Myocyte (in vitro differentiated cells): ENCODE measurements around the gene TVP23A. TPM values are rescaled to one million over a fixed set of nuclear protein-coding genes. Genes with fewer than 3 reads are reported as not detected.
"Not testable (repeated sequence)": the region's sequence is repeated elsewhere in the genome, so short reads cannot be mapped to it uniquely, and the experiment has no call there.

Experiments used
- DNase-seq: peaks from one replicate; pipeline ENCODE4 v3.0.0-alpha.2; 2012; ENCODE audit warnings: low read depth
- total RNA-seq: library from RNA; depleted of rRNA; stranded (reverse); fragments of >200 nt; gene quantifications from 2 replicates; pipeline ENCODE4 v1.2.3, GENCODE V29; 2014

TVP23A gene
- total RNA-seq, 1 donor from 2014 or later: not detected

GRCh38 chr16:10752843-10753523 is 65.6 kb downstream of the TVP23A start:
- no peak for DNase-seq

GRCh38 chr16:10751291-10751697 is 67.3 kb downstream of the TVP23A start:
- no peak for DNase-seq

- DNase-seq: no peak
Observed at GRCh38 chr16:10750793-10751192, 67.8 kb downstream of the TVP23A start.

GRCh38 chr16:10745841-10746240 is 72.8 kb downstream of the TVP23A start:
- peak; percentile 55 for DNase-seq

- peak; percentile 78 for DNase-seq
Observed at GRCh38 chr16:10744370-10745030, 74.1 kb downstream of the TVP23A start.

- peak; percentile 99 for DNase-seq
Observed at GRCh38 chr16:10743610-10744369, 74.8 kb downstream of the TVP23A start, which contains the start of gene NUBP1. Gene NUBP1, plus strand, starts transcription at chr16:10743842. Its CDS starts 22 bp downstream, at chr16:10743864.

- DNase-seq: no peak
Observed at GRCh38 chr16:10743227-10743609, 75.4 kb downstream of the TVP23A start.

GRCh38 chr16:10741844-10742243 is 76.8 kb downstream of the TVP23A start:
- DNase-seq: peak; percentile 53

GRCh38 chr16:10741249-10741648 is 77.3 kb downstream of the TVP23A start:
- DNase-seq: not testable (repeated sequence)

GRCh38 chr16:10740845-10741208 is 77.8 kb downstream of the TVP23A start:
- DNase-seq: no peak

- no peak for DNase-seq
Observed at GRCh38 chr16:10740000-10740844, 78.4 kb downstream of the TVP23A start.

GRCh38 chr16:10738231-10739077 is 80.1 kb downstream of the TVP23A start:
- DNase-seq: peak; percentile 79

GRCh38 chr16:10737068-10737625 is 81.4 kb downstream of the TVP23A start:
- DNase-seq: peak; percentile 78

- DNase-seq: no peak
Observed at GRCh38 chr16:10731790-10732189, 86.8 kb downstream of the TVP23A start.

- peak; percentile 84 for DNase-seq
Observed at GRCh38 chr16:10729104-10730048, 89.2 kb downstream of the TVP23A start.

- peak; percentile 86 for DNase-seq
Observed at GRCh38 chr16:10728003-10728887, 90.3 kb downstream of the TVP23A start.
